Stomach (tissue), 9 donors: ENCODE measurements around the gene CABLES2. TPM values are rescaled to one million over a fixed set of nuclear protein-coding genes. Genes with fewer than 3 reads are reported as not detected.

Experiments
- DNase-seq, 2 donors: peaks; one replicate each; pipeline versions ENCODE4 v3.0.0 to v3.0.0-alpha.2; 2013 to 2019
- H3K27ac ChIP-seq, 5 donors: fragments of 200-600 bp in 4 of 5; sonication (generic) in 4 of 5; one replicate each; pipeline ENCODE4 v1.5.1; 2013 to 2019; ENCODE audit warnings: mild to moderate bottlenecking in 1 of 5, moderate library complexity in 1 of 5
- H3K27me3 ChIP-seq, 3 donors: fragments of 200-600 bp; sonication (generic); one replicate each; pipeline ENCODE4 v1.5.1; 2017 to 2019; ENCODE audit warnings: mixed run types in 1 of 3
- H3K36me3 ChIP-seq, 4 donors: fragments of 200-600 bp; sonication (generic); 1 replicate in 3 of 4; 2 replicates in 1 of 4; pipeline ENCODE4 v1.5.1; 2016 to 2019
- H3K4me1 ChIP-seq, 4 donors: fragments of 200-600 bp; sonication (generic); one replicate each; pipeline ENCODE4 v1.5.1; 2016 to 2019
- H3K4me3 ChIP-seq, 4 donors: fragments of 200-600 bp; sonication (generic) in 3 of 4; one replicate each; pipeline ENCODE4 v1.5.1; 2016 to 2019; ENCODE audit warnings: mild to moderate bottlenecking in 1 of 4
- H3K9me3 ChIP-seq, 4 donors: fragments of 200-600 bp; sonication (generic); one replicate each; pipeline ENCODE4 v1.5.1; 2016 to 2019
- EP300 ChIP-seq: sonication (generic); formaldehyde crosslinking; IDR thresholded peaks from one replicate; pipeline ENCODE4 v1.6.1; 2017; ENCODE audit warnings: antibody characterized with exemption
- POLR2A ChIP-seq, 4 donors: fragments of 450-650 bp; IDR thresholded peaks; one replicate each; pipeline ENCODE4 v1.6.1; 2016; ENCODE audit warnings: antibody characterized with exemption in 4 of 4, control low read depth in 2 of 4, mild to moderate bottlenecking in 1 of 4, moderate library complexity in 1 of 4
- POLR2AphosphoS5 ChIP-seq, 3 donors: sonication (generic); formaldehyde crosslinking; IDR thresholded peaks; one replicate each; pipeline ENCODE4 v1.6.1; 2016; ENCODE audit warnings: antibody characterized with exemption in 3 of 3
- WGBS, 5 donors: extraction: QIAGEN DNeasy Blood & Tissue Kit in 3 of 5; methylation state at CpG; one replicate each; pipeline versions ENCODE4 v1.1.5 to v1.1.7; 2013 to 2018; 5-methylcytosine and 5-hydroxymethylcytosine counted together
- intact Hi-C: fragments of 100-400 bp; cut with DNase I; formaldehyde crosslinking; loops from one replicate; pipeline ENCODE4 v1.15.1; 2023; ENCODE audit warnings: low total_unique reads
- polyA plus RNA-seq, 3 donors: library from polyadenylated mRNA; stranded (reverse); fragments of 200-250 nt; gene quantifications; one replicate each; pipeline ENCODE4 v1.2.3, GENCODE V29; 2013
- total RNA-seq, 5 donors: library from RNA; depleted of rRNA; stranded (reverse); fragments of >200 nt; gene quantifications; one replicate each; pipeline versions ENCODE4 v1.1.0 to v1.2.3, GENCODE V29; 2014 to 2016
- TF ChIP-seq, protein P1 (sequence below), 7 experiments: fragments of 450-650 bp in 4 of 7; fragments of 200-600 bp in 3 of 7; sonication (generic) in 3 of 7; IDR thresholded peaks; one replicate each; pipeline ENCODE4 v1.5.1; 2016 to 2019; ENCODE audit warnings: antibody characterized with exemption in 7 of 7, control low read depth in 2 of 7, mild to moderate bottlenecking in 1 of 7
- donor health status: healthy with polysubstance abuse.
- donor health status: Bipolar disorder and iron deficiency.
- donor health status: healthy.

The CABLES2 gene
- total and polyA plus RNA-seq, 8 donors = 0.55 to 7.8 (median 1.9) TPM

DNA sequence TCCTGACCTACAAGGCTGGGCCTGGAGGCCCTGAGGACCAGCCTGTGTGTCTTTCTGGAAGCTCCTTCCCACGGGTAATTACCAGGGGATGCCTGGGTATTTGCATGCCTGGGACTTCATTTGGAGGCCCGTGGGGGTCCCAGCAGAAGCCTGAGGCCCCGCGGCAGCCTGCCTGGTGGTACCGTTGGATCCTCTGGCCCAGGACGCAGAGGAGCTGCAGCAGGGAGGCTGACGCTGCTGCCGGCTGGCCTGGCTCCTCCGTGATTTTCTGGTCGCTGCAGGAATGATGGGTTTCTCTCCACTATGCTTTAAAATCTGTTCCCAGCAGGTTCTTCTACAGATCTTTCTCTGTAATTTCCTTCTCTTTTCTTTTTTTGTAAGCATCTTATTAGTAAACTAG lies 6.5 kb downstream of the CABLES2 start:
- H3K4me1 ChIP-seq = peaks cover 4 to 16% (median 11%) of the 10 kb centered on the region in 4 donors
- H3K9me3 ChIP-seq = no peaks in the 10 kb centered on the region
- 78 to 92% (median 89%) methylated on average over 6 to 10 of the region's 10 CpGs for WGBS, 5 donors
- no peak overlapping the region for H3K27ac ChIP-seq
- TF ChIP-seq, protein P1, sequence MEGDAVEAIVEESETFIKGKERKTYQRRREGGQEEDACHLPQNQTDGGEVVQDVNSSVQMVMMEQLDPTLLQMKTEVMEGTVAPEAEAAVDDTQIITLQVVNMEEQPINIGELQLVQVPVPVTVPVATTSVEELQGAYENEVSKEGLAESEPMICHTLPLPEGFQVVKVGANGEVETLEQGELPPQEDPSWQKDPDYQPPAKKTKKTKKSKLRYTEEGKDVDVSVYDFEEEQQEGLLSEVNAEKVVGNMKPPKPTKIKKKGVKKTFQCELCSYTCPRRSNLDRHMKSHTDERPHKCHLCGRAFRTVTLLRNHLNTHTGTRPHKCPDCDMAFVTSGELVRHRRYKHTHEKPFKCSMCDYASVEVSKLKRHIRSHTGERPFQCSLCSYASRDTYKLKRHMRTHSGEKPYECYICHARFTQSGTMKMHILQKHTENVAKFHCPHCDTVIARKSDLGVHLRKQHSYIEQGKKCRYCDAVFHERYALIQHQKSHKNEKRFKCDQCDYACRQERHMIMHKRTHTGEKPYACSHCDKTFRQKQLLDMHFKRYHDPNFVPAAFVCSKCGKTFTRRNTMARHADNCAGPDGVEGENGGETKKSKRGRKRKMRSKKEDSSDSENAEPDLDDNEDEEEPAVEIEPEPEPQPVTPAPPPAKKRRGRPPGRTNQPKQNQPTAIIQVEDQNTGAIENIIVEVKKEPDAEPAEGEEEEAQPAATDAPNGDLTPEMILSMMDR (IDR thresholded peaks at IDR 0.05) = no peak
- TF ChIP-seq POLR2A (IDR thresholded peaks at IDR 0.05) = no peak
- TF ChIP-seq EP300 = no peak
- TF ChIP-seq POLR2AphosphoS5 (IDR thresholded peaks at IDR 0.05) = no peak
- DNase-seq = no peak
- intact Hi-C loops = loop anchor here (5.0 kb wide), 1 partner anchor 333 kb away; the partner anchor contains the start of gene TAF4
- H3K27me3 ChIP-seq = no peaks in the 10 kb centered on the region
- H3K4me3 ChIP-seq = no peak overlapping the region
- peaks cover 0 to 48% (median 34%) of the 10 kb centered on the region in 4 donors for H3K36me3 ChIP-seq

DNA sequence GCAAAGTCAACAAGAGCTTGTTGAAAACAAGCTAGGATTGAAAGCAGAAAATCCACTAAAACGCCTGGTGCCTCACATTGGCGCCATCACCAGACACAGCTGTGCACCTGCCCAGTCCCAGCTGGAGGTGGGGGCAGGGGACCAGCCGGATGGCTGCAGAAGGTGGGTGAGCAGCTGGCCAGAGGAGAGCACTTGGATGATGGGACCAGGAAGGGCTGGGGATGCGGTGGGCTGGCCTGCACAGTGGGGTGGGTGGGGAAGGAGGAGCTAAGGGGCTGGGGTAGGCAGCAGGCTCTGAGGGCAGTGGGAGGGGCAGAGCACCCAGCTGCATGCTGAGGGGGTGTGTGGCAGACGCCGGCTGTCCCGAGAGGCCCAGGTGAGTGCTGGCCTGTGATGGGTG lies 7.1 kb downstream of the CABLES2 start:
- 71 to 83% (median 74%) methylated on average over 7 of the region's 7 CpGs for WGBS, 5 donors
- Histone ChIP-seq H3K4me1 (peaks cover 0 to 11% (median 5%) of the 10 kb centered on the region in 4 donors), H3K27me3 (no peaks in the 10 kb centered on the region), H3K27ac (no peak overlapping the region), H3K4me3 (no peak overlapping the region), H3K9me3 (no peaks in the 10 kb centered on the region), H3K36me3 (peaks cover 0 to 53% (median 39%) of the 10 kb centered on the region in 4 donors)
- TF ChIP-seq POLR2AphosphoS5 (IDR thresholded peaks at IDR 0.05) = no peak
- intact Hi-C loops = loop anchor here (5.0 kb wide), 1 partner anchor 333 kb away; the partner anchor contains the start of gene TAF4
- DNase-seq = no peak

DNA sequence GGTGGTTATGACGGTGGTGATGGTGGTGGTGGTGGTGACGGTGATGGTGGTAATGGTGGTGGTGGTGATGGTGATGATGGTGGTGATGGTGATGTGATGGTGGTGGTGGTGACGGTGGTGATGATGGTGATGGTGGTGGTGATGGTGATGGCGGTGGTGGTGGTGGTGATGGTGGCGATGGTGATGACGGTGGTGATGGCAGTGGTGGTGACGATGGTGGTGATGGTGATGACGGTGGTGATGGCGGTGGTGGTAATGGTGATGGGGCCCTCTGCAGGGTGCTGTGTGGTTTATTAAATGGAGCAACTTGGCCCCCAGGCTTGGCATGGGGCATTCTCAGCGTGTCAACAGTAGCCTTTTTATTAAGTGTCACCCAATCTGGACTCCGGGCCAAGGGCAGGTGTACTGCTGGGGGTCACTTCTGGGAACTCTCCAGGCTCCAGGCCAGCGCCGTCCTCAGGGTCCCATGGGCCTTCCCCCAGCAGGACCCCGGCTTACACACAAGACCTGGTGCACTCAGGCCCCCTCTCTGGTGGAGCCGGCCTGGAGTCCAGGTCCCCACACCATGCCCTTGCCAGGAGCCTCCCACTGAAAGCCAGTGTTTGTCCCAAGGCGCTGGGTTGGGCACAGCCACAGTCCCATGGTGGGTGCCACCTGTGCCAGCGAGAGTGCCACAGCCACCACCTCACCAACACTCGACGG lies 8.8 kb downstream of the CABLES2 start:
- H3K4me3 ChIP-seq = no peak overlapping the region
- DNase-seq = no peak
- H3K36me3 ChIP-seq = peaks cover 0 to 70% (median 57%) of the 10 kb centered on the region in 4 donors
- H3K9me3 ChIP-seq = no peaks in the 10 kb centered on the region
- no peak overlapping the region for H3K27ac ChIP-seq
- WGBS, 5 donors = 90 to 98% (median 93%) methylated on average over 16 to 19 of the region's 19 CpGs
- no peak for TF ChIP-seq EP300
- TF ChIP-seq, protein P1 (IDR thresholded peaks at IDR 0.05) = no peak
- no peak for TF ChIP-seq POLR2AphosphoS5 (IDR thresholded peaks at IDR 0.05)
- TF ChIP-seq POLR2A (IDR thresholded peaks at IDR 0.05) = no peak
- no peaks in the 10 kb centered on the region for H3K4me1 ChIP-seq
- intact Hi-C loops = no loop called here
- no peaks in the 10 kb centered on the region for H3K27me3 ChIP-seq

DNA sequence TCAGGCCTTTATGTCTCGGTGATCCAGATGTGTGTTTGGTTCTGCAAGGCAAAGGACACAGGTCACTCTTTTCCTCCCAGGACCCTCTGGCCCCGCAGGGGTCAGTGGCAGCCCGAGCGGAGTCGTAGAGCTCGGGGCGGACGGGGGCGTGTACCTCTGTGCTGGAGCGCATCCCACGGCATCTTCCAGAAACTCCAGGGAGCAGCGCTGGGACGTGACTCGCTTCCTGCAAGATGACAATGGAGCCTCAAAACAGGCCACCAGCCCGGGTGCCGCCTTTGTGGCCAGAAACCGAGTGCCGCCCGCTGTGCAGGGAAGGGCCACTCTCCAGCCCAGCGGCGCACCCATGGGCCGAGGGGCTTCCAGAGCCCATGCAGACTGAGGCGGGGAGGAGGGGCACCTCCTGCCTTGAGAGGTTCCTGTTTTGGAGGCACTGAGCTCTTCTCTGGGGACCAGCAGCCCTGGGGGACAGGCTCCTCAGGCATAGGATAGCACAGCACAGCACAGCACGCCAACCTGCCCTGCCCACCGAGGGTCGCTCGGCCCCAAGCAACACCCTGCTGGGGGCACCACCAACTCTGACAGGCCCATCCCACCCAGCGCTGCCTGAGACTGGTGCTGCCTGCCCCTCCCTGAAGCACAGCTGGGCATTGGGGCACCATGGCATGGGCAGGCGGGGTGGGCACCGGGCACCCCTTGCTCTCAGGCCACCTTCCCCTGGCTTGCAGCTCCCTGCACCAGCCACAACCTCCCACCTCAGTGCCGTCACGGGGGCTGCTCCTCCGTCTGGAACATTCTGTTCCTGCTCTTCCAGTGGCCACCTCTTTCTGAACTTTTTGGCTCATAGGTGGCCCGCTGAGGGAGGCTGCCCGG lies 10.5 kb downstream of the CABLES2 start:
- Histone ChIP-seq H3K4me1 (no peaks in the 10 kb centered on the region), H3K36me3 (peaks cover 0 to 70% (median 57%) of the 10 kb centered on the region in 4 donors), H3K27me3 (no peaks in the 10 kb centered on the region), H3K4me3 (no peak overlapping the region), H3K27ac (no peak overlapping the region), H3K9me3 (no peaks in the 10 kb centered on the region)
- TF ChIP-seq, protein P1 (IDR thresholded peaks at IDR 0.05) = no peak
- TF ChIP-seq POLR2A (IDR thresholded peaks at IDR 0.05) = no peak
- TF ChIP-seq EP300 = no peak
- intact Hi-C loops = no loop called here
- no peak for DNase-seq
- WGBS, 5 donors = 79 to 93% (median 91%) methylated on average over 23 to 35 of the region's 35 CpGs
